PC-9 (cell line): ENCODE results near the gene KLK11.

Experiments
- EZH2 ChIP-seq: fragments of 200-600 bp; sonication (generic); IDR thresholded peaks from 2 replicates; pipeline ENCODE4 v1.8.0; 2017; ENCODE audit warnings: antibody characterized with exemption, low read depth
- TF ChIP-seq, protein P1 (sequence below): fragments of 200-600 bp; sonication (generic); conservative IDR thresholded peaks from 2 replicates; pipeline ENCODE4 v1.6.1; 2017; ENCODE audit warnings: mixed run types, antibody characterized with exemption, mild to moderate bottlenecking, moderate library complexity

DNA sequence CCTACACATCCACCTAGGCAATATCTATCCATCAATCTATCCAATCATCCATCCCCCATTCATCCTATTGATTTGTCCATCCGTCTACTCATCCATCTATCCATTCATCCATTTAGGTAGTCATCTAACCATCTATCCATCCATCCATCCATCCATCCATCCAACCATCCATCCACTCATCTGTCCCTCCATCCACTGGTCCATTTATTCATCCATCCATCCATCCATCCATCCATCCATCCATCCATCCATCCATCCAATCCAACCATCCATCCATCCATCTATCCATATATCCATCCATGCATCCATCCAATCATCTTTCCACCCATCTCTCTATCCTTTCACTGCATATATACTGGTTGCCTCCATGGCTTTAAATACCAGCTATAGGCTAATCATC lies 34.6 kb upstream of the KLK11 start:
- TF ChIP-seq, protein P1, sequence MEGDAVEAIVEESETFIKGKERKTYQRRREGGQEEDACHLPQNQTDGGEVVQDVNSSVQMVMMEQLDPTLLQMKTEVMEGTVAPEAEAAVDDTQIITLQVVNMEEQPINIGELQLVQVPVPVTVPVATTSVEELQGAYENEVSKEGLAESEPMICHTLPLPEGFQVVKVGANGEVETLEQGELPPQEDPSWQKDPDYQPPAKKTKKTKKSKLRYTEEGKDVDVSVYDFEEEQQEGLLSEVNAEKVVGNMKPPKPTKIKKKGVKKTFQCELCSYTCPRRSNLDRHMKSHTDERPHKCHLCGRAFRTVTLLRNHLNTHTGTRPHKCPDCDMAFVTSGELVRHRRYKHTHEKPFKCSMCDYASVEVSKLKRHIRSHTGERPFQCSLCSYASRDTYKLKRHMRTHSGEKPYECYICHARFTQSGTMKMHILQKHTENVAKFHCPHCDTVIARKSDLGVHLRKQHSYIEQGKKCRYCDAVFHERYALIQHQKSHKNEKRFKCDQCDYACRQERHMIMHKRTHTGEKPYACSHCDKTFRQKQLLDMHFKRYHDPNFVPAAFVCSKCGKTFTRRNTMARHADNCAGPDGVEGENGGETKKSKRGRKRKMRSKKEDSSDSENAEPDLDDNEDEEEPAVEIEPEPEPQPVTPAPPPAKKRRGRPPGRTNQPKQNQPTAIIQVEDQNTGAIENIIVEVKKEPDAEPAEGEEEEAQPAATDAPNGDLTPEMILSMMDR: no peak
- TF ChIP-seq EZH2: no peak
